Mesothelial cell of epicardium (in vitro differentiated cells): ENCODE measurements around the gene RPS6KA1. TPM values are rescaled to one million over a fixed set of nuclear protein-coding genes. Genes with fewer than 3 reads are reported as not detected.

Experiments
- DNase-seq, 2 experiments: peaks; one replicate each; pipeline ENCODE4 v3.0.0; 2021; ENCODE audit warnings: low spot score in 2 of 2; ENCODE audit not compliant: unreplicated experiment in 2 of 2
- H3K27ac Mint-ChIP-seq: 2 replicates; pipeline ENCODE4 v1.8.0; 2021; ENCODE audit warnings: mixed read lengths
- H3K27me3 Mint-ChIP-seq: 2 replicates; pipeline ENCODE4 v1.8.0; 2021; ENCODE audit warnings: low read depth, mixed read lengths
- H3K36me3 Mint-ChIP-seq: 2 replicates; pipeline ENCODE4 v1.8.0; 2021; ENCODE audit warnings: mixed read lengths
- H3K4me1 Mint-ChIP-seq: 2 replicates; pipeline ENCODE4 v1.8.0; 2021; ENCODE audit warnings: mixed read lengths
- H3K4me3 Mint-ChIP-seq: 2 replicates; pipeline ENCODE4 v1.8.0; 2021; ENCODE audit warnings: mild to moderate bottlenecking, moderate library complexity, mixed read lengths
- H3K9me3 Mint-ChIP-seq: 2 replicates; pipeline ENCODE4 v1.8.0; 2021; ENCODE audit warnings: mixed read lengths
- total RNA-seq: library from RNA; stranded (reverse); gene quantifications from 3 replicates; pipeline ENCODE4 v1.2.1, GENCODE V29; 2021
- TF ChIP-seq, protein P1 (sequence below): fragments of 200-600 bp; sonication (generic); IDR thresholded peaks from one replicate; pipeline ENCODE4 v1.5.0; 2021; ENCODE audit warnings: antibody characterized with exemption; ENCODE audit not compliant: unreplicated experiment

RPS6KA1 gene
- total RNA-seq, 1 donor from 2014 or later, result 20.2 TPM

DNA sequence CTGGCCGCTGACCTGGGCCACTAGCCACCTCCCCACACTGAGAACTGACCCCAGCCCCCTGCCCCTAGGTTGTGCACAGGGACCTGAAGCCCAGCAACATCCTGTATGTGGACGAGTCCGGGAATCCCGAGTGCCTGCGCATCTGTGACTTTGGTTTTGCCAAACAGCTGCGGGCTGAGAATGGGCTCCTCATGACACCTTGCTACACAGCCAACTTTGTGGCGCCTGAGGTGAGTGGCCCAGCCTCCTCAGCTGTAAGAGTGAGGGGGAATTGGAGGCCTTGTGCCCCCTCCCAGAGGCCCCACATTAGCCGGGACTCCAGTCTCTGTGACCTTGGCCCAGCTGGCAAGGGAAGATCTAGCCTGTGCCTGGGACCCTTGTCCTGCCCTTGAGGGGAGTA, 41.8 kb downstream of the RPS6KA1 start:
- H3K27me3 Mint-ChIP-seq, result no peaks in the 10 kb centered on the region
- no peak overlapping the region for H3K4me3 Mint-ChIP-seq
- no peak for DNase-seq
- H3K36me3 Mint-ChIP-seq, result peaks cover 18% of the 10 kb centered on the region
- no peaks in the 10 kb centered on the region for H3K9me3 Mint-ChIP-seq
- H3K27ac Mint-ChIP-seq, result no peak overlapping the region
- TF ChIP-seq, protein P1, sequence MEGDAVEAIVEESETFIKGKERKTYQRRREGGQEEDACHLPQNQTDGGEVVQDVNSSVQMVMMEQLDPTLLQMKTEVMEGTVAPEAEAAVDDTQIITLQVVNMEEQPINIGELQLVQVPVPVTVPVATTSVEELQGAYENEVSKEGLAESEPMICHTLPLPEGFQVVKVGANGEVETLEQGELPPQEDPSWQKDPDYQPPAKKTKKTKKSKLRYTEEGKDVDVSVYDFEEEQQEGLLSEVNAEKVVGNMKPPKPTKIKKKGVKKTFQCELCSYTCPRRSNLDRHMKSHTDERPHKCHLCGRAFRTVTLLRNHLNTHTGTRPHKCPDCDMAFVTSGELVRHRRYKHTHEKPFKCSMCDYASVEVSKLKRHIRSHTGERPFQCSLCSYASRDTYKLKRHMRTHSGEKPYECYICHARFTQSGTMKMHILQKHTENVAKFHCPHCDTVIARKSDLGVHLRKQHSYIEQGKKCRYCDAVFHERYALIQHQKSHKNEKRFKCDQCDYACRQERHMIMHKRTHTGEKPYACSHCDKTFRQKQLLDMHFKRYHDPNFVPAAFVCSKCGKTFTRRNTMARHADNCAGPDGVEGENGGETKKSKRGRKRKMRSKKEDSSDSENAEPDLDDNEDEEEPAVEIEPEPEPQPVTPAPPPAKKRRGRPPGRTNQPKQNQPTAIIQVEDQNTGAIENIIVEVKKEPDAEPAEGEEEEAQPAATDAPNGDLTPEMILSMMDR, result no peak
- no peaks in the 10 kb centered on the region for H3K4me1 Mint-ChIP-seq

DNA sequence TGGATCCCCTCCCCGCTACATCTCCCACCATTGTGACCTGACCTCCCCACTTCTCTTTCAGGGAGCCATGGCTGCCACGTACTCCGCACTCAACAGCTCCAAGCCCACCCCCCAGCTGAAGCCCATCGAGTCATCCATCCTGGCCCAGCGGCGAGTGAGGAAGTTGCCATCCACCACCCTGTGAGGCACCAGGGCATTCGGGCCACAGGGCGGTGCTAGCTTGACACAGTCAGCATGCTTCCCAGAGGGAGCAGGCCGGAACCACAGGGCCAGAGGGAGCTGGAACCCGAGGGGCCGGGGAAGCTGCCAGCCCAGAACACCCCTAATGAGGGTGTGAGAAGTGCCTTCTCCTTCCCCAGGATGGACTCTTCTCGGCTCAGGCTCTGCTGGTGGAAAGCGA, 44.5 kb downstream of the RPS6KA1 start:
- H3K9me3 Mint-ChIP-seq, result no peaks in the 10 kb centered on the region
- no peak overlapping the region for H3K27ac Mint-ChIP-seq
- H3K4me3 Mint-ChIP-seq, result no peak overlapping the region
- peaks cover 16% of the 10 kb centered on the region for H3K36me3 Mint-ChIP-seq
- H3K4me1 Mint-ChIP-seq, result no peaks in the 10 kb centered on the region
- H3K27me3 Mint-ChIP-seq, result peaks cover 1% of the 10 kb centered on the region
- no peak for DNase-seq
- TF ChIP-seq, protein P1, result no peak

DNA sequence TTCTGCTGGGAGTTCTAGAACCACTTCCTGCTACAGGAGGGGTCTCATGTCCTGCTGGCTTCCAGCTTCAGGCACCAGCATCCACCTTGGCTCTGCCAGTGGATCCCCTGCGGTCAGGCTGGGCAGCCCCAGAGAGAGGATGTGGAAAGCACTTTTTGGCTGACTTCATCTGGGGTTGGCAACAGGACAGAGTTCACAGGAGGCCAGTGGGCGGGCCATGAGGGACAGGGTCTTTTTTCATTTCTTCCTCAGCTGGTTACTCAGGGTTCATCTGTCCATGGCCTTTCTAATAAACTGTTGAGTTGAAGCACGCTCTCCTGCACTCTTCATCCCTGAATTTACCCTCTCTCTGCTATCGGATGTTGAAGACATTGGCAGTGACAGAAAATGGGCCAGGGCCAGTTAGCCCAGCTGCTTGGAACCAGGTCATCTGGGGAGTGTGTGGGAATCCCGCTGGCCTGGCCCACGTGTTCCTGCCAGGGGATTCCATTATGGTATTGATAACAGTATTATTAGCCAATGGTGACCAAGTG, 45.2 kb downstream of the RPS6KA1 start:
- TF ChIP-seq, protein P1, result no peak
- Mint-ChIP-seq H3K9me3 (no peaks in the 10 kb centered on the region), H3K4me1 (no peaks in the 10 kb centered on the region), H3K27me3 (peaks cover 7% of the 10 kb centered on the region), H3K36me3 (peaks cover 10% of the 10 kb centered on the region), H3K27ac (no peak overlapping the region), H3K4me3 (no peak overlapping the region)
- DNase-seq, result no peak

DNA sequence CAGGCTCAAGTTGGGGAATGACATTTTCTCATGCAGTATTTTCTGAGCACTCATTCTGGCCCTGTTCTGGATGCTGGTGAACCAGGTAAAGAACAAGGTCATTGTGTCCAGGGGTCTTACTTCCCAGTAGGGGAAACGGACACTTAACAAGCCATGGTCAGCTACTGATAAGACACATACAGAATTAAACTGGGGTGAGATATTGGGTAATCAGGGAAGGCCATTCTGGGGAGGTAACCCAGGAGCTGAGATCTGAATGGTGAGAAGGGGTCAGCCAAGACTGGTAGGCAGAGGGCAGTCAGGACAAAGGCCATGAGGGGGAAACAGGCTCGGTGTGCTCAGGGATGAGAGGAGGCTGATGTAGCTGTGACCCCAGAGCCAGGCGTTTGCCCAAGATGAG, 45.8 kb downstream of the RPS6KA1 start:
- no peaks in the 10 kb centered on the region for H3K9me3 Mint-ChIP-seq
- TF ChIP-seq, protein P1, result no peak
- DNase-seq, result no peak
- no peak overlapping the region for H3K4me3 Mint-ChIP-seq
- H3K36me3 Mint-ChIP-seq, result peaks cover 10% of the 10 kb centered on the region
- H3K4me1 Mint-ChIP-seq, result no peaks in the 10 kb centered on the region
- peaks cover 11% of the 10 kb centered on the region for H3K27me3 Mint-ChIP-seq
- H3K27ac Mint-ChIP-seq, result no peak overlapping the region

DNA sequence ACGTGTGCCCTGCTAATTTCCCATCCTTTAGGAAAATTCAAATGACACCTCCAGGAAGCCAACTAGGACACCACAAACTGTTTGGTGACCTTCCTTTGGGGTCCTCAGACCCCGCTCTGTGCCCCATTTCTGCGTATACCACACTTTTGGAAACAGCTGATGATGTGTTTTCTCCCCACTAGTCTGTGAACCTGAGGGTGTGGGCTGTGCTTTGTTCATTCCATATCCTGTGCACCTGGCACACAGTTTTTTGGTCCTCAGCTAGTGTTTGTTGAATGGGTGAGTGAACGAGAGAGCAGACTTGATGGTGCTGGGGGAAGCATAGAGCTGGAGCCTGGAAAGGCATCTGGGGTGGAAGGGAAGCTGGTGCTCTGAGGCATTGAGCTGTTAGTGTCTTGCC, 48.6 kb downstream of the RPS6KA1 start:
- TF ChIP-seq, protein P1, result no peak
- peaks cover 9% of the 10 kb centered on the region for H3K36me3 Mint-ChIP-seq
- no peak overlapping the region for H3K4me3 Mint-ChIP-seq
- H3K27ac Mint-ChIP-seq, result no peak overlapping the region
- DNase-seq, result no peak
- H3K9me3 Mint-ChIP-seq, result no peaks in the 10 kb centered on the region
- no peaks in the 10 kb centered on the region for H3K4me1 Mint-ChIP-seq
- peaks cover 11% of the 10 kb centered on the region for H3K27me3 Mint-ChIP-seq

DNA sequence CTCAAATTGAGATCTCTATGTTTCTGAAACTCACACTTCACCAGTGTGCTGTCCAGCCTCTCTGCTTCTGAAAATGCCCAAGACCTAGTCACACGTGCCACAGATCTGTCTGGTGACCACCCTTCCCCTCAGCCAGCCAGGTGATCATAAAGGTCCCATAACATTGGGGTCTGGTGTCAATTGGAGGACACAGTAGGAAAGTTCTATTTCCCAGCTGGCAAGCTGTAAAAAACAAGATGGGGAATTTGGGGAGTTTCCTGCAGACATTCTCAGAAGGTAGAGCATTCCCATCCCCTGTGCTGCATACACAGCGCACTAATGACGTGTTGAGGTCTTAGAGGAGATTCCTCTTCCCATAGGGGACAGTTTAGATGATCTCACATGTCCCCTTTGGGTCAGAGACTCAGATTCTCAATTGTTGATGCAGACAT, 50.1 kb downstream of the RPS6KA1 start:
- Mint-ChIP-seq H3K27ac (no peak overlapping the region), H3K4me1 (no peaks in the 10 kb centered on the region)

More for the DNA sequence above, 50.1 kb downstream of the RPS6KA1 start:
- Mint-ChIP-seq H3K36me3 (peaks cover 4% of the 10 kb centered on the region), H3K4me3 (no peak overlapping the region), H3K27me3 (peaks cover 11% of the 10 kb centered on the region), H3K9me3 (no peaks in the 10 kb centered on the region)
- no peak for DNase-seq
- TF ChIP-seq, protein P1, result no peak
